Measurements from ENCODE around the gene TECR.

The TECR gene

GRCh38 chr19:14507704-14508542 lies 21.5 kb upstream of the TECR start:
- no peak for DNase-seq (ENCODE audit: low read depth, low spot score)

GRCh38 chr19:14510311-14511228 lies 18.8 kb upstream of the TECR start:
- no peak for DNase-seq (ENCODE audit: low read depth, low spot score)

- DNase-seq (ENCODE audit: low read depth, low spot score) = no peak
These were observed 18.2 kb upstream of the TECR start for GRCh38 chr19:14511229-14511593.

GRCh38 chr19:14512406-14512961 lies 16.9 kb upstream of the TECR start:
- DNase-seq (ENCODE audit: low read depth, low spot score) = no peak

- DNase-seq (ENCODE audit: low read depth, low spot score) = no peak
These were observed 15.1 kb upstream of the TECR start for GRCh38 chr19:14514215-14514863.

- DNase-seq (ENCODE audit: low read depth, low spot score) = no peak
These were observed 13.8 kb upstream of the TECR start for GRCh38 chr19:14515501-14516047.

GRCh38 chr19:14516048-14516534 lies 13.3 kb upstream of the TECR start:
- DNase-seq (ENCODE audit: low read depth, low spot score) = no peak

- DNase-seq (ENCODE audit: low read depth, low spot score) = no peak
These were observed 12.5 kb upstream of the TECR start for GRCh38 chr19:14516746-14517438.

- DNase-seq (ENCODE audit: low read depth, low spot score) = no peak
These were observed 12.0 kb upstream of the TECR start for GRCh38 chr19:14517446-14517839.

- DNase-seq (ENCODE audit: low read depth, low spot score) = no peak
These were observed 11.4 kb upstream of the TECR start, which contains the start of gene DNAJB1 for GRCh38 chr19:14517840-14518505. Gene DNAJB1, minus strand, starts transcription at chr19:14518397. Its CDS starts 48 bp downstream, at chr19:14518349.

GRCh38 chr19:14519245-14519859 lies 10.0 kb upstream of the TECR start:
- no peak for DNase-seq (ENCODE audit: low read depth, low spot score)

GRCh38 chr19:14519860-14520407 lies 9.5 kb upstream of the TECR start:
- no peak for DNase-seq (ENCODE audit: low read depth, low spot score)

- DNase-seq (ENCODE audit: low read depth, low spot score) = no peak
These were observed 8.9 kb upstream of the TECR start for GRCh38 chr19:14520543-14520942.

GRCh38 chr19:14525729-14526128 lies 3.7 kb upstream of the TECR start:
- no peak for DNase-seq (ENCODE audit: low read depth, low spot score)

- no peak for DNase-seq (ENCODE audit: low read depth, low spot score)
These were observed 3.0 kb upstream of the TECR start for GRCh38 chr19:14526423-14526822.

- DNase-seq (ENCODE audit: low read depth, low spot score) = no peak
These were observed 758 bp upstream of the TECR start for GRCh38 chr19:14528419-14529253.

GRCh38 chr19:14530005-14530348 lies 583 bp downstream of the TECR start:
- no peak for DNase-seq (ENCODE audit: low read depth, low spot score)

- DNase-seq (ENCODE audit: low read depth, low spot score) = no peak
These were observed 1.1 kb downstream of the TECR start for GRCh38 chr19:14530506-14530905.

GRCh38 chr19:14533450-14533849 lies 4.1 kb downstream of the TECR start:
- DNase-seq (ENCODE audit: low read depth, low spot score) = no peak

Data from activated naive CD8-positive, alpha-beta T cell treated with anti-CD3 and anti-CD28 coated beads, Interleukin-2, amount 50 U/mL, for 16 hours (primary cell).